ENCODE data around the gene TIMM22. TPM values are rescaled to one million over a fixed set of nuclear protein-coding genes. Genes with fewer than 3 reads are reported as not detected.

Gene TIMM22
- total and polyA plus RNA-seq, 2 of the 13 experiments (the other 11 are each of a cell fraction or from before 2014, with no cell fraction given) = 6.2 to 15.5 TPM

DNA sequence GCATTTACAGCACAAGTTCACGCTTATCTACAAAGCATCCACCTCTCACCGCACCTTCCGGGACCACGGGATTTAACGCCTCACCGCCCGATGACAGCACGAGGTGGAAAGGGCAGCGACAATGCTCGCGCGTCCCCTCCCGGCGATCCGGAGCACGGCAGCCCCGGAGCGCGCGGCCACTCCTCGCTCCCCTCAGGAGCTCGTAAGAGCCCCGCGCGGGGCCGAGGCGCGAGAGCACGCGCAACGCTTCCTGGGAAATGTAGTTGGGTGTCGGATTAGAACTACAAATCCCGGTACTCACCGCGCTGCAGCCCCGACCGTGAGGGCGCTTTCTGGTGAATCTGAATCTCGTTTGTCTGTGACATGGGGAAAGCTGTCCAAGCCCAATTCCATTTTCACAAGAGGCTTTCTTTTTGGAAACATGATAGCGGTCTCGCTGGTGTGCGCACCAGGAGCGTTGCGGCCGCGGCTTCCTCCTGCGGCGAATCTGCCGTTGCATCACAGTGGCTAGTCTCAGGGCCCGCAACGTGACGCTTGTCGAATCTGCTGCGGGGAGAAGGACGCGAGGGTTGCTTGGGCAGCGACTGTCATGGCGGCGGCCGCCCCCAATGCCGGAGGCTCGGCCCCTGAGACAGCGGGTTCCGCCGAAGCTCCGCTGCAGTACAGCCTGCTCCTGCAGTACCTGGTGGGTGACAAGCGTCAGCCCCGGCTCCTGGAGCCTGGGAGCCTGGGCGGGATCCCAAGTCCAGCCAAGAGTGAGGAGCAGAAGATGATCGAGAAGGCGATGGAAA, at the start of gene TIMM22 (continued):
- TF ChIP-seq CBX2 (IDR thresholded peaks at IDR 0.05; ENCODE audit: low read depth, low read length) (no peak), CBX2 (CRISPR knock-in tag; IDR thresholded peaks at IDR 0.05; ENCODE audit: low read depth) (no peak), ZBTB20 (CRISPR knock-in tag; IDR thresholded peaks at IDR 0.05; ENCODE audit: borderline replicate concordance, low read depth) (no peak), ZNF567 (CRISPR knock-in tag; IDR thresholded peaks at IDR 0.05; ENCODE audit: borderline replicate concordance) (no peak; the same call in 1 of the 2 replicates), ELF3 (CRISPR knock-in tag; IDR thresholded peaks at IDR 0.05) (peak; percentile 63), MBD4 (IDR thresholded peaks at IDR 0.05; ENCODE audit: borderline replicate concordance, low read length) (no peak), ZNF460 (CRISPR knock-in tag; IDR thresholded peaks at IDR 0.05; ENCODE audit: borderline replicate concordance) (no peak), SNAI1 (CRISPR knock-in tag; IDR thresholded peaks at IDR 0.05; ENCODE audit: borderline replicate concordance) (peak; percentile 89), SAP130 (CRISPR knock-in tag; IDR thresholded peaks at IDR 0.05; ENCODE audit: low read depth) (peak; percentile 88), NONO (IDR thresholded peaks at IDR 0.05) (no peak), NONO (CRISPR knock-in tag; conservative IDR thresholded peaks at IDR 0.05) (peak; percentile 93), ZNF615 (CRISPR knock-in tag; IDR thresholded peaks at IDR 0.05; ENCODE audit: borderline replicate concordance) (no peak; the same call in 1 of the 2 replicates), HES4 (CRISPR knock-in tag; IDR thresholded peaks at IDR 0.05; ENCODE audit: borderline replicate concordance) (peak; percentile 75; the same call in 1 of the 2 replicates), CCAR2 (optimal IDR thresholded peaks at IDR 0.05; ENCODE audit: low read depth, low read length) (no peak), ATF7 (IDR thresholded peaks at IDR 0.05) (no peak), ATF7 (CRISPR knock-in tag; IDR thresholded peaks at IDR 0.05) (0 out of 2 replicates have a peak, but pooled peaks have one; percentile 56), ZNF749 (CRISPR knock-in tag; IDR thresholded peaks at IDR 0.05; ENCODE audit: borderline replicate concordance) (0 out of 2 replicates have a peak, but pooled peaks have one; percentile 61)
- TF ChIP-seq, protein P1, sequence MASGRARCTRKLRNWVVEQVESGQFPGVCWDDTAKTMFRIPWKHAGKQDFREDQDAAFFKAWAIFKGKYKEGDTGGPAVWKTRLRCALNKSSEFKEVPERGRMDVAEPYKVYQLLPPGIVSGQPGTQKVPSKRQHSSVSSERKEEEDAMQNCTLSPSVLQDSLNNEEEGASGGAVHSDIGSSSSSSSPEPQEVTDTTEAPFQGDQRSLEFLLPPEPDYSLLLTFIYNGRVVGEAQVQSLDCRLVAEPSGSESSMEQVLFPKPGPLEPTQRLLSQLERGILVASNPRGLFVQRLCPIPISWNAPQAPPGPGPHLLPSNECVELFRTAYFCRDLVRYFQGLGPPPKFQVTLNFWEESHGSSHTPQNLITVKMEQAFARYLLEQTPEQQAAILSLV (CRISPR knock-in tag; IDR thresholded peaks at IDR 0.05; ENCODE audit: borderline replicate concordance) = peak; percentile 89; the same call in 1 of the 2 replicates
- TF ChIP-seq, protein P2, sequence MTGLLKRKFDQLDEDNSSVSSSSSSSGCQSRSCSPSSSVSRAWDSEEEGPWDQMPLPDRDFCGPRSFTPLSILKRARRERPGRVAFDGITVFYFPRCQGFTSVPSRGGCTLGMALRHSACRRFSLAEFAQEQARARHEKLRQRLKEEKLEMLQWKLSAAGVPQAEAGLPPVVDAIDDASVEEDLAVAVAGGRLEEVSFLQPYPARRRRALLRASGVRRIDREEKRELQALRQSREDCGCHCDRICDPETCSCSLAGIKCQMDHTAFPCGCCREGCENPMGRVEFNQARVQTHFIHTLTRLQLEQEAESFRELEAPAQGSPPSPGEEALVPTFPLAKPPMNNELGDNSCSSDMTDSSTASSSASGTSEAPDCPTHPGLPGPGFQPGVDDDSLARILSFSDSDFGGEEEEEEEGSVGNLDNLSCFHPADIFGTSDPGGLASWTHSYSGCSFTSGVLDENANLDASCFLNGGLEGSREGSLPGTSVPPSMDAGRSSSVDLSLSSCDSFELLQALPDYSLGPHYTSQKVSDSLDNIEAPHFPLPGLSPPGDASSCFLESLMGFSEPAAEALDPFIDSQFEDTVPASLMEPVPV (CRISPR knock-in tag; IDR thresholded peaks at IDR 0.05) = peak; percentile 91
- TF ChIP-seq, protein P3, sequence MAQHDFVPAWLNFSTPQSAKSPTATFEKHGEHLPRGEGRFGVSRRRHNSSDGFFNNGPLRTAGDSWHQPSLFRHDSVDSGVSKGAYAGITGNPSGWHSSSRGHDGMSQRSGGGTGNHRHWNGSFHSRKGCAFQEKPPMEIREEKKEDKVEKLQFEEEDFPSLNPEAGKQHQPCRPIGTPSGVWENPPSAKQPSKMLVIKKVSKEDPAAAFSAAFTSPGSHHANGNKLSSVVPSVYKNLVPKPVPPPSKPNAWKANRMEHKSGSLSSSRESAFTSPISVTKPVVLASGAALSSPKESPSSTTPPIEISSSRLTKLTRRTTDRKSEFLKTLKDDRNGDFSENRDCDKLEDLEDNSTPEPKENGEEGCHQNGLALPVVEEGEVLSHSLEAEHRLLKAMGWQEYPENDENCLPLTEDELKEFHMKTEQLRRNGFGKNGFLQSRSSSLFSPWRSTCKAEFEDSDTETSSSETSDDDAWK (CRISPR knock-in tag; IDR thresholded peaks at IDR 0.05) = no peak
- TF ChIP-seq, protein P4, sequence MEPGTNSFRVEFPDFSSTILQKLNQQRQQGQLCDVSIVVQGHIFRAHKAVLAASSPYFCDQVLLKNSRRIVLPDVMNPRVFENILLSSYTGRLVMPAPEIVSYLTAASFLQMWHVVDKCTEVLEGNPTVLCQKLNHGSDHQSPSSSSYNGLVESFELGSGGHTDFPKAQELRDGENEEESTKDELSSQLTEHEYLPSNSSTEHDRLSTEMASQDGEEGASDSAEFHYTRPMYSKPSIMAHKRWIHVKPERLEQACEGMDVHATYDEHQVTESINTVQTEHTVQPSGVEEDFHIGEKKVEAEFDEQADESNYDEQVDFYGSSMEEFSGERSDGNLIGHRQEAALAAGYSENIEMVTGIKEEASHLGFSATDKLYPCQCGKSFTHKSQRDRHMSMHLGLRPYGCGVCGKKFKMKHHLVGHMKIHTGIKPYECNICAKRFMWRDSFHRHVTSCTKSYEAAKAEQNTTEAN (CRISPR knock-in tag; conservative IDR thresholded peaks at IDR 0.05) = peak; percentile 58; the same call in 1 of the 2 replicates
- TF ChIP-seq, protein P5, sequence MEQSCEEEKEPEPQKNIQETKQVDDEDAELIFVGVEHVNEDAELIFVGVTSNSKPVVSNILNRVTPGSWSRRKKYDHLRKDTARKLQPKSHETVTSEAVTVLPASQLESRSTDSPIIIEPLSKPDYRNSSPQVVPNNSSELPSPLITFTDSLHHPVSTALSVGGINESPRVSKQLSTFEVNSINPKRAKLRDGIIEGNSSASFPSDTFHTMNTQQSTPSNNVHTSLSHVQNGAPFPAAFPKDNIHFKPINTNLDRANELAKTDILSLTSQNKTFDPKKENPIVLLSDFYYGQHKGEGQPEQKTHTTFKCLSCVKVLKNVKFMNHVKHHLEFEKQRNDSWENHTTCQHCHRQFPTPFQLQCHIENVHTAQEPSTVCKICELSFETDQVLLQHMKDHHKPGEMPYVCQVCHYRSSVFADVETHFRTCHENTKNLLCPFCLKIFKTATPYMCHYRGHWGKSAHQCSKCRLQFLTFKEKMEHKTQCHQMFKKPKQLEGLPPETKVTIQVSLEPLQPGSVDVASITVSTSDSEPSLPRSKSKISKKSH (CRISPR knock-in tag; IDR thresholded peaks at IDR 0.05; ENCODE audit: borderline replicate concordance) = peak; percentile 54; the same call in 1 of the 2 replicates
